ENCODE measurements around the gene GSTO2.

Gene GSTO2

GRCh38 chr10:104326991-104327610 lies 58.1 kb downstream of the GSTO2 start:
- DNase-seq (ENCODE audit: insufficient read length, low spot score), result no peak
- FAIRE-seq, result no peak
- no peak for TF ChIP-seq CTCF (IDR thresholded peaks at IDR 0.05; ENCODE audit: insufficient read depth, missing control alignments)

- no peak for TF ChIP-seq CTCF (IDR thresholded peaks at IDR 0.05; ENCODE audit: insufficient read depth, missing control alignments)
- FAIRE-seq, result no peak
- DNase-seq (ENCODE audit: insufficient read length, low spot score), result no peak
These were observed 59.0 kb downstream of the GSTO2 start for GRCh38 chr10:104327745-104328645.

- no peak for FAIRE-seq
- no peak for DNase-seq (ENCODE audit: insufficient read length, low spot score)
These were observed 59.6 kb downstream of the GSTO2 start for GRCh38 chr10:104328646-104328895.

GRCh38 chr10:104328896-104329710 lies 60.1 kb downstream of the GSTO2 start:
- TF ChIP-seq CTCF (IDR thresholded peaks at IDR 0.05; ENCODE audit: insufficient read depth, missing control alignments), result no peak
- DNase-seq (ENCODE audit: insufficient read length, low spot score), result no peak
- FAIRE-seq, result no peak

More at GRCh38 chr10:104328646-104328895, 59.6 kb downstream of the GSTO2 start:
- TF ChIP-seq CTCF (IDR thresholded peaks at IDR 0.05; ENCODE audit: insufficient read depth, missing control alignments), result no peak

- DNase-seq (ENCODE audit: insufficient read length, low spot score), result no peak
- no peak for TF ChIP-seq CTCF (IDR thresholded peaks at IDR 0.05; ENCODE audit: insufficient read depth, missing control alignments)
- no peak for FAIRE-seq
These were observed 60.8 kb downstream of the GSTO2 start for GRCh38 chr10:104329735-104330134.

- no peak for FAIRE-seq
- DNase-seq (ENCODE audit: insufficient read length, low spot score), result no peak
- no peak for TF ChIP-seq CTCF (IDR thresholded peaks at IDR 0.05; ENCODE audit: insufficient read depth, missing control alignments)
These were observed 61.5 kb downstream of the GSTO2 start for GRCh38 chr10:104330168-104331110.

Measured in D721Med (cell line).